ENCODE results near the gene CAPN8.
A peak's percentile ranks its signal among the peaks of the same experiment; 100 is the strongest.

CAPN8 gene

GRCh38 chr1:223665592-223666312, at the start of gene CAPN8:
CAPN8 (minus strand) TSS chr1:223665701; CDS start chr1:223665646, 55 bp downstream.
- no peak for DNase-seq
- H3K4me3 Mint-ChIP-seq = no peak within 1 kb of the TSS
- H3K27me3 Mint-ChIP-seq (ENCODE audit: low read depth, poor library complexity) = peaks cover 17% of the 10 kb centered on the region
- no peak within 1 kb of the TSS for H3K27ac Mint-ChIP-seq
- no peak for TF ChIP-seq CTCF (IDR thresholded peaks at IDR 0.05)
- H3K36me3 Mint-ChIP-seq (ENCODE audit: low read depth) = no peaks in the 10 kb centered on the region
- no peaks in the 10 kb centered on the region for H3K9me3 Mint-ChIP-seq
- peaks cover 14% of the 10 kb centered on the region for H3K4me1 Mint-ChIP-seq

GRCh38 chr1:223714849-223715603, 49.5 kb upstream of the CAPN8 start:
- H3K4me3 Mint-ChIP-seq = peak overlapping the region; percentile 60
- peaks cover 51% of the 10 kb centered on the region for H3K4me1 Mint-ChIP-seq
- DNase-seq = no peak

GRCh38 chr1:223714421-223714724, 48.9 kb upstream of the CAPN8 start:
- Mint-ChIP-seq H3K4me3 (peak overlapping the region; percentile 94), H3K27ac (no peak overlapping the region), H3K9me3 (no peaks in the 10 kb centered on the region), H3K4me1 (peaks cover 45% of the 10 kb centered on the region), H3K27me3 (ENCODE audit: low read depth, poor library complexity) (peaks cover 9% of the 10 kb centered on the region), H3K36me3 (ENCODE audit: low read depth) (no peaks in the 10 kb centered on the region)
- no peak for DNase-seq
- TF ChIP-seq CTCF (IDR thresholded peaks at IDR 0.05) = no peak

More at GRCh38 chr1:223714849-223715603, 49.5 kb upstream of the CAPN8 start:
- no peak for TF ChIP-seq CTCF (IDR thresholded peaks at IDR 0.05)
- no peaks in the 10 kb centered on the region for H3K36me3 Mint-ChIP-seq (ENCODE audit: low read depth)
- H3K27me3 Mint-ChIP-seq (ENCODE audit: low read depth, poor library complexity) = peaks cover 3% of the 10 kb centered on the region
- H3K9me3 Mint-ChIP-seq = no peaks in the 10 kb centered on the region
- no peak overlapping the region for H3K27ac Mint-ChIP-seq

GRCh38 chr1:223713546-223714420, 48.3 kb upstream of the CAPN8 start:
- Mint-ChIP-seq H3K9me3 (no peaks in the 10 kb centered on the region), H3K4me1 (peaks cover 41% of the 10 kb centered on the region), H3K36me3 (ENCODE audit: low read depth) (no peaks in the 10 kb centered on the region), H3K4me3 (peak overlapping the region; percentile 94), H3K27ac (peak overlapping the region; percentile 56), H3K27me3 (ENCODE audit: low read depth, poor library complexity) (peaks cover 13% of the 10 kb centered on the region)
- no peak for DNase-seq
- no peak for TF ChIP-seq CTCF (IDR thresholded peaks at IDR 0.05)

- Mint-ChIP-seq H3K27ac (peak overlapping the region; percentile 47), H3K36me3 (ENCODE audit: low read depth) (no peaks in the 10 kb centered on the region), H3K27me3 (ENCODE audit: low read depth, poor library complexity) (peaks cover 15% of the 10 kb centered on the region), H3K9me3 (no peaks in the 10 kb centered on the region), H3K4me3 (peak overlapping the region; percentile 94), H3K4me1 (peaks cover 44% of the 10 kb centered on the region)
- no peak for TF ChIP-seq CTCF (IDR thresholded peaks at IDR 0.05)
- peak; percentile 57 for DNase-seq
These were observed 47.5 kb upstream of the CAPN8 start for GRCh38 chr1:223712850-223713474.
